Kidney epithelial cell (primary cell): ENCODE data around the gene ATXN1. TPM values are rescaled to one million over a fixed set of nuclear protein-coding genes. Genes with fewer than 3 reads are reported as not detected.

ENCODE experiments used
- DNase-seq: peaks from one replicate; pipeline ENCODE4 v3.0.0-alpha.2; 2010; ENCODE audit warnings: low read depth
- H3K27me3 ChIP-seq: 2 replicates; pipeline ENCODE4 v1.6.0; 2011; ENCODE audit warnings: low read length; ENCODE audit not compliant: control insufficient read depth, insufficient read depth
- H3K36me3 ChIP-seq: 2 replicates; pipeline ENCODE4 v1.5.1; 2011; ENCODE audit warnings: low read length; ENCODE audit not compliant: control insufficient read depth, insufficient read depth
- H3K4me3 ChIP-seq: 2 replicates; pipeline ENCODE4 v1.5.1; 2011; ENCODE audit warnings: low read depth, mild to moderate bottlenecking, control low read depth, low read length
- total RNA-seq: library from RNA; depleted of rRNA; stranded (reverse); fragments of >200 nt; gene quantifications from 2 replicates; pipeline ENCODE4 v1.2.3, GENCODE V29; 2015
- TF ChIP-seq, protein P1 (sequence below): IDR thresholded peaks from 2 replicates; pipeline ENCODE4 v1.5.1; 2011; ENCODE audit warnings: mild to moderate bottlenecking, moderate library complexity, low read length, control low read depth, inconsistent platforms; ENCODE audit not compliant: insufficient read depth, poor library complexity, severe bottlenecking

The ATXN1 gene
- total RNA-seq, 1 donor from 2014 or later, result 12.5 TPM

DNA sequence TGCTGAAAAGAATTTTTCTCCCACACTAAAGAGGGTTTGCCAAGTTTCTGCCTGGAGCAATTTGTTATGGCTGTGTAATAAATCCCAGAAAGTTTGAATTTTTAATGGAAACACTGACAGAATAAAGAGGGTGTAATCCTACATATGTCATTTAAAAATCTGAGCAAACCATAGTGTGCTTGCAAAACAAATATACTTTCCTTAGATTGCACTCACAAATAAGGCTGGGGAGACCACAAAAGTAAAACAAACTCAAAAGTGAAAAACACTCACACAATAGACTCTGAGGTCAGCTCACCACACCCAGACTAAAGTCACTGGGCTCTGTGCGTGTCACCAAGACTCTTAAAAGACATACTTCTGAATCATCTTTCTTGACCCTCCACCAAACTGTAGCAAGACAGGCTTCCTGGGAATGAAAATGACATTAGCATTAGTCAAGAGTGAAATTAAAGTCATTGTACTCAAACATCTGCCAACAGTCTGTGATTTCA, 4.8 kb upstream of the ATXN1 start:
- Histone ChIP-seq H3K36me3 (no peaks in the 10 kb centered on the region), H3K27me3 (no peaks in the 10 kb centered on the region), H3K4me3 (no peak overlapping the region)
- TF ChIP-seq, protein P1, sequence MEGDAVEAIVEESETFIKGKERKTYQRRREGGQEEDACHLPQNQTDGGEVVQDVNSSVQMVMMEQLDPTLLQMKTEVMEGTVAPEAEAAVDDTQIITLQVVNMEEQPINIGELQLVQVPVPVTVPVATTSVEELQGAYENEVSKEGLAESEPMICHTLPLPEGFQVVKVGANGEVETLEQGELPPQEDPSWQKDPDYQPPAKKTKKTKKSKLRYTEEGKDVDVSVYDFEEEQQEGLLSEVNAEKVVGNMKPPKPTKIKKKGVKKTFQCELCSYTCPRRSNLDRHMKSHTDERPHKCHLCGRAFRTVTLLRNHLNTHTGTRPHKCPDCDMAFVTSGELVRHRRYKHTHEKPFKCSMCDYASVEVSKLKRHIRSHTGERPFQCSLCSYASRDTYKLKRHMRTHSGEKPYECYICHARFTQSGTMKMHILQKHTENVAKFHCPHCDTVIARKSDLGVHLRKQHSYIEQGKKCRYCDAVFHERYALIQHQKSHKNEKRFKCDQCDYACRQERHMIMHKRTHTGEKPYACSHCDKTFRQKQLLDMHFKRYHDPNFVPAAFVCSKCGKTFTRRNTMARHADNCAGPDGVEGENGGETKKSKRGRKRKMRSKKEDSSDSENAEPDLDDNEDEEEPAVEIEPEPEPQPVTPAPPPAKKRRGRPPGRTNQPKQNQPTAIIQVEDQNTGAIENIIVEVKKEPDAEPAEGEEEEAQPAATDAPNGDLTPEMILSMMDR, result no peak
- DNase-seq, result peak; percentile 86

DNA sequence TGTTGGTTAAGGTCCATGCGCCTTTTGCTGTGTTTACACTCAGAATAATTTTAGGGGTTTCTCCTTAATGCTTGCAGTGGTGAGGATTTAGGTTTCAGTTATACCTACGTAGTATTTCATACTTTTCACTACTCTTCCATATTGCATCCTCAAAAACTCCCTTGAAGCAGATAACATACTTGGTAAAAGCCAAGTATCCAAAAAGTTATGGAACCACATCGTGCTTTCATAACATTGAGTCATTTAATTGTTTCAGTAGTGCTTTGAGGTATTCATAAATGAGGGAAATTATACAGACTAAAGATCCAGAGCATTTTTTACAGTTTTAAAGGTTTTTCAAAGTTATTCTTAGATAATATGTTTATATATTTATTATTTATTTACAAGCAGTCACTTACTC, 4.0 kb upstream of the ATXN1 start:
- DNase-seq, result no peak
- TF ChIP-seq, protein P1, result no peak
- Histone ChIP-seq H3K4me3 (no peak overlapping the region), H3K27me3 (no peaks in the 10 kb centered on the region), H3K36me3 (no peaks in the 10 kb centered on the region)

DNA sequence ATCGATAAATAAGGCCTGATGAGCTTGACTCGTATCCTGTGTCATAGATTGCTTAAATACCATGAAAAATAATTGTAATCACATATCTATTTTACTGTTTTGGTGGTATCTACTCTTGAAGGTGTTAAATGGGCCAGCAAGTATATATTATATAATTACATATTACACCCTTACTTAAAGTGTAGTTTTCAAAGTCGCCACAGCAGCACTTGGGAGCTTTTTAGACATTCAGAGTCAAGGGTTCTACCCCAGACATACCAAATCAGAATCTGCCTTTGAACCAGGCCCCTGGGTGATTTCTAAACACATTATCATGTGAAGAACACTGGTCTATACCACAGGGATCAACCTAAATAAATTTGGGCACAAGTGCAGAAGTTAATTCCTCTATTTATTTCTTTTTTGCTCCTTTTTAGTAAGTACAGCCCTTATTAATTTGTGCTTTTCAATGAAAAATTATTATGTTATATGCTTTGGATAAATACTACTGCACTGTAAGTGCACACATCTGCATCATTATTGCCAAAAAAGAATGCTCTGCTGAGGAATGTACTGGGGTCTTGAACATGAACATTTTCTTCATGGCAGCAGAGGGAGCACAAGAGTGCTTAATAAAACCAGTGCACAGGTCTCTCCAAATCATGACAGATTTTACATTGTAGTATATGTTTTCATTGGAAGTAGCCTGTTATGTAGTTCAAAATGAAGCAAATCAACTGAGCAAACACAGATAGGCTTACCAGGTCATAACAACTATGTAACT, 3.1 kb upstream of the ATXN1 start:
- no peak for DNase-seq
- H3K4me3 ChIP-seq, result no peak overlapping the region
- TF ChIP-seq, protein P1, result peak; percentile 45
- no peaks in the 10 kb centered on the region for H3K36me3 ChIP-seq
- H3K27me3 ChIP-seq, result no peaks in the 10 kb centered on the region

DNA sequence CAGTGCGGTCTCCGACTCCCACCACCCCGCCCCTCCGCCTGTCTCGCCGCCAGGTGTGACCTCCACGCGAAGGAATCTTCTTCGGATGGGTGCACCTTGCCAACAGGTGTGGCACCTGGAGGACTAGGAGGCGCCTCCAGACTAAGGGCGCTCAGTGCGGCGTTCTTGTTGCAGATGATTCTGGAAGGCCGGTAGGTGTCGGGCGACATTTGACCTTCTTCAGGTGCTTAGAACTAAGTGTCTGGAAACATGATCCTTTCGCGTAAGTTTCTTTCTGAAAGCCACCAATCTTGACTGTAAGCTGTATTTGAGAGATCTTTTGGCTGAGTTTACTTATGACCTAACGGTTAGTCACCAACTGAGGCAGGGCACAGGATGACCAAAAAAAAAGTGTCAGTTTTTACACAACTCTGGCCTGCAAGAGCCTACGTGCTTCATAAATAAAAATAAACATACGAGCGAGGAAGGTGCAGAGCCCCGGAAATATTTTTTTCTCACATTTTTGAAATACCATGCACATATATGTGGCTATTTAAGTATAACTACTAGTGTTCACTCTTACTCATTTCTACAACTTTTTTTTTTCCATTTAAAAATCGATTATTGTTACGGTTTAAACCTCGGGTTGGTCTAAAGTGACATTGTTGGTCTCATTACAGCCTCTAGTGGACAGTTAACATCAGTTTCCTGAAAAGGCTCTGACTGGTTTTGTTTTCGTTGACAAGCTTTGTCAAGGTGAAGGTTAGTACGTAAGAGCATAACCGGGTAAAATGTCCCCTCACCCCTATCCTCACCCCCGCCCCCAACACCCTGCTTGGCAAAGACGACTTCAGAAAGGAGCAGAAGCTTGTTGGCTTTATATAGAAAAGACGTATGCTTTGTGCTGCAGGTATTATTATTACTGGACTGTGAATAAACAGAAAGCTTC, 1.6 kb upstream of the ATXN1 start:
- TF ChIP-seq, protein P1, result peak; percentile 88
- DNase-seq, result no peak
- Histone ChIP-seq H3K27me3 (no peaks in the 10 kb centered on the region), H3K4me3 (peak overlapping the region; percentile 70), H3K36me3 (no peaks in the 10 kb centered on the region)

DNA sequence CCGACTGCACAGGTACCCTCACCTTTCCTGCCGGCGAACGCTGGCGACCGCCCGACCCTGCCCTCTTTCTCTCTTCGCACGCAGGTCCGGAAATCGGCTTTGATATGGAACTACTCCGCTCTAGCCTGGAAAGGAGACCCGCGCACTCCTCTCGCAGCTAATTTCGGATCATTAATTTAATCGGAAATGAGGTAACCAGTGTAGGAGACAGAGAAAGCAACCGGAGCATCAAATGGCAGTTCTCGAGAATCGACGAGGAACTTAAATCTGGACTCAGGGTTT, 949 bp upstream of the ATXN1 start:
- DNase-seq, result no peak
- H3K4me3 ChIP-seq, result peak overlapping the region; percentile 70
- no peaks in the 10 kb centered on the region for H3K27me3 ChIP-seq
- TF ChIP-seq, protein P1, result no peak
- no peaks in the 10 kb centered on the region for H3K36me3 ChIP-seq
